GM08714 (cell line): ENCODE data around the gene HOXA4.
A peak's percentile ranks its signal among the peaks of the same experiment; 100 is the strongest.

Source experiments
- H3K4me3 ChIP-seq: fragments of 200-500 bp; sonication (Bioruptor generic); 2 replicates; pipeline ENCODE4 v1.5.1; 2014; ENCODE audit warnings: mild to moderate bottlenecking, low read length, inconsistent platforms
- ZNF274 ChIP-seq: IDR thresholded peaks from 2 replicates; pipeline ENCODE4 v1.6.1; 2012; ENCODE audit warnings: mild to moderate bottlenecking, low read depth, low read length

Gene HOXA4

DNA sequence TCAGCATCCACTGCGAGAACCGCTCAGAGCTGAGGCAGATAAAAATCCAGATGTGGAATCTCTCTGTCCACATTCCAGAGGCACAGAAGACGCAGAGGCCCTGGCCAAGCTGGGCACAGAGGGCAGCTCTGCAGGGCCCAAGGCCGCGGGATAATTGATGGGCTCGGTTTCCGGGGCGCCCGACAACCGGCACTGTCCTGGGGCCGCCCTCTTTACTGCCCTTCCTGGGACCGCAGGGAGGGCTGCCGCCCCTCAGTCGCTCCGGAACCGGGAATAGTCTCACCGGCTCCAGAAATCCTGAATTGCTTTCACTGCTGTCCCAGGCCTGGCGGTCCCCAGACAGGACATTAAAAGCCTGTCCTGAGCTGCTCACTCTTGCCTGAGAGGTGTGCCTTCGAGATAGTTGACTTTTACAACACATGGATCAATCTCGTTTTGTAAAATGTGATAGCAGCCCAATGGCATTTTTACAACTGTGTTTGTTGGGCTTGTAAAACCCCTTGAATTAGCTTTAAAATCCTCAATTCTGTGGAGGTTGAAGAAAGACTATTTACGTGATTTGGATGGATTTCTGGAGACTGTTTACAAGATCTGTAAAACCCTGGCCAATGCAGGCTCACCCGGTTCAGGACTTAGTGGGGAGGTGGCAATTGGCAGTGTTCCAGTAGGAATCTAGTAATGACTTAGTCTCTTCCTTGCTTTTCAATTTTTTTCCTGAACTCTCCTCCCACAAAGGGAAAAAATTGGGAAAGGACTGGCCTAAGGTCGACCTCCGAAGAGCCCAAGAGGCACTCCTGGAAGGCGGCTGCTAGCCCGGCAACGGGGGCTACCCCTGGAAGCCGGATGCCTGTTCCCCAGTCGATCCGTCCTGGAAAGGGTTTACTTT, 18.4 kb upstream of the HOXA4 start:
- no peak for TF ChIP-seq ZNF274
- H3K4me3 ChIP-seq: no peak overlapping the region; the same call in 1 of the 2 replicates

DNA sequence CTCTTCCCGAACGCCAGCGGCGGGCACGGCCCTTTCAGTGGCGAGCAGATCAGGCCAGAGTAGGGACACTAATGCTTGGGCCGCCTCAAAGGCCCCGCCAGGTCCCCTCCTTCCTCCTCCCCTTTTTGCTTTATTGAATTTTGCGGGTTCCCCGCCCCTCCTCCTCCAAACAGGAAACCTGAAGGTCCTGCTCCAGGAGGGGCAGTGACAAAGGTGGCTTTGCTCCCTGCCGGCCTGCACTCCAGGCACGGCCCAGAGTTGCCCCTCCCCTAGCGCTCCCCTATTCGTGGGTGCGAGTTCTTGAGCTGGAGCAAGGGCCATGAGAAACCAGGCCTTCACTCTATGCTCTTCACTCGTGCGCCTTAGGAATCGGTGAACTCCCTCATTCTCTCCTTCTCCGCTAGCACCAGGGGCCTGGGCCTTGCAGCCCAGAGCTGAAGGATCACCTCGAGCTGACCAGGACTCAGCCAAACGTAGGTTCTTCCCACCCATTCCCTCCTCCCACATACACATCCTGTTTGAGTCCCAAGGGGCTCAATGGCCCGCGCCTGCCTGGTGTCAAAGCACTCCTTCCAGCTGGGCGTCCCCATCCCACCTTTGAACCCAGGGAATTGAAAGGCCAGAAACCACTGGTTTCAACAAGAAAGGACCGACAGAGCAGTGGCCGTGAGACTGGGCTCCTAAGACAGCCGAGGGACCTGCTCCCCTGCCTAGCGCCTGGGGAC, 17.6 kb upstream of the HOXA4 start:
- H3K4me3 ChIP-seq: no peak overlapping the region
- TF ChIP-seq ZNF274: no peak

DNA sequence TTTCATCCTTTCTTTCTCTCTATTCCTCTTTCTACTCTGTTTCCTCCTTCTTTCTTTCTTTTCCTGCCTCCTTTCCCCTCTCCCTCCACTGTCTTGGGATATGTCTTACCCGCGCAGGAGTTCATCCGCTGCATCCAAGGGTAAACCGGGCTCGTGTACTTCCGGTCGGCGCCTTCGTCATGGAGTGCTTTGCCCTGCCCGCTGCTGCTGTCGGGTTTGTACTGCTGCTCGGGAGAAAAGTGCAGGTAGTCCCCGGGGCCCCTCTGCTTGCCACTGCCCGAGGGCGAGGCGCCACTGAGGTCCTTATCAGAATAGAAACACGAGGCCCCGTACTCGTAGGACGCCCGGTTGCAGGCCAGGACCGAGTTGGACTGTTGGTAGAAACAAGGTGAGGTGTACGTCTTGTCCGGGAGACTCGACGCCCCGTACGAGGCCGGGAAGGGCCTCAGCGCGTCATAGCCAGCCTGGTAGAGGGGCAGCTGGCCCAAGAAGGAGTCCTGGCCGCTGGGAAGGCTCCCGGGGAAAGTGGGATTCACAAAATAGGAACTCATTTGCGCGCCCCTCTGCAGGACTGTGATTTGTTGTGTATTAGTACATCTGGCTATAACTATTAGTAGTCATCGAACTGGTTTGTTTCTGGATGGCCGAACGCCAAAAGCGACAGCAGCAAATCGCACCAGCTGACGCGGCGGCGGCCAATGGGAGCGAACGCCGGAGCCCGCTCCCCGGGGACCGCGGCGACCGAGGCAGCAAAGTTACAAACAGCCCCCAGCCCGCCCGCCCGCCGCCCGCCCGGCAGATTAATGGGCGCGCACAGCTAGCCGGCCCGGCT, 16.9 kb upstream of the HOXA4 start, which contains the start of gene HOXA6:
Gene HOXA6 (minus strand): TSS at position 576 of the 832 bp plus-strand sequence. CDS start 25 bp downstream, at position 551.
- H3K4me3 ChIP-seq: no peak within 1 kb of the TSS
- no peak for TF ChIP-seq ZNF274

DNA sequence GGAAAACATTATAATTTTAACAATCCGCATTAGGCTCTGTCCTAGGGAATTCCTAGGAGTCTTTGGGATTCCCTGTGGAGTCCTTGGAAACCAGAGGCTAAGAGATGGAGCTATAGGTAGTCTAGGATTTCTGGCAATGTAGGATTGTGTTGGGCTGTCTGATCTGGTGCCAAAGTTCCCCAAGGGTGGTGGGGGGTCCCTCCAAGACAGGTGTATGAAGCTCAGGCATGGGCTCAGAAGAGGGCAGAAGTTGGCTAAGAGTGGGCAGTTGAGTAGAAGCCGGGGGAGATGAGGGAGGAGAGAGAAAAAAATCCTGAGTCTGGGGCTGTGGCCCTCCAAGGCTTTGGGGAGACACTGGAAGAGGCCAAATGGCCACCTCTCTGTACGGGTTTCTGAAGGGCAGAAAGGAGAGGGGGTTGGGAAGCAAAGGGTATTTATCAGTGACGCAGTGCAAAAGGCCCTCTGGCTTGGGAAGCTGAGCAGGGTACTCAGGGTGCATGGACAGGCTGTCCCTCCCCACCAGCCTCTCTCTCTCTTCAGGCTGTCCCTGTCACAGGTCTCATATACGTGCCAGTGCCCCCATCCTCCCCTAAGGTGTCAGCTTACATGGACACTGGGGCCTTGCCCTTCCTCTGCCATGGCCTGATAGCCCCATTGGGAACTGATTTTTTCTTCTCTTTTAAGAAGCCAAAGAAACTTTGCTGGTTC, 16.1 kb upstream of the HOXA4 start:
- no peak for TF ChIP-seq ZNF274
- no peak overlapping the region for H3K4me3 ChIP-seq

DNA sequence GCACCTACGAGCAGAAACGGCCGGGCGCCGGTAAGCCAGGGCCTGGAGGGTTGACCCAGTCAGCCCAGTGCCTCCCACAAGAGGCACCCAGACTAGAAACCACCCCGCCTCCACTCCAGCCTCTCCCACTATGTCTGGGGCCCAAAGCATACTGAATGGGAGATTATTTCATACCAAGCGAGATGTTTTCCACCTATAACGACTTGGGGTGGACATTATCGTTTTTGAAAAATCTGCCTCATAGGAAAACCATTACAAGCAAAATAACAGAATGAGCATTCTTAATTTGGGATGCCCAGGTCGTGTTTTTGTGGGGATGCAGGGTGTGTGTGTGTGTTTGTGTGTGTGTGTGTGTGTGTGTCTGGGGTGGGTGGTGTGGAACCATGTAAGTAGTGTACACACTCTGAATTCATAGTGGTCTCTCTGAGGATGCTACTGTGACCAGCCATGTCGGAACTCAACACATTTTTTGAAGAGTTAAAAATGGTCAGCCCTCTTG, 15.4 kb upstream of the HOXA4 start:
- TF ChIP-seq ZNF274: no peak
- no peak overlapping the region for H3K4me3 ChIP-seq

DNA sequence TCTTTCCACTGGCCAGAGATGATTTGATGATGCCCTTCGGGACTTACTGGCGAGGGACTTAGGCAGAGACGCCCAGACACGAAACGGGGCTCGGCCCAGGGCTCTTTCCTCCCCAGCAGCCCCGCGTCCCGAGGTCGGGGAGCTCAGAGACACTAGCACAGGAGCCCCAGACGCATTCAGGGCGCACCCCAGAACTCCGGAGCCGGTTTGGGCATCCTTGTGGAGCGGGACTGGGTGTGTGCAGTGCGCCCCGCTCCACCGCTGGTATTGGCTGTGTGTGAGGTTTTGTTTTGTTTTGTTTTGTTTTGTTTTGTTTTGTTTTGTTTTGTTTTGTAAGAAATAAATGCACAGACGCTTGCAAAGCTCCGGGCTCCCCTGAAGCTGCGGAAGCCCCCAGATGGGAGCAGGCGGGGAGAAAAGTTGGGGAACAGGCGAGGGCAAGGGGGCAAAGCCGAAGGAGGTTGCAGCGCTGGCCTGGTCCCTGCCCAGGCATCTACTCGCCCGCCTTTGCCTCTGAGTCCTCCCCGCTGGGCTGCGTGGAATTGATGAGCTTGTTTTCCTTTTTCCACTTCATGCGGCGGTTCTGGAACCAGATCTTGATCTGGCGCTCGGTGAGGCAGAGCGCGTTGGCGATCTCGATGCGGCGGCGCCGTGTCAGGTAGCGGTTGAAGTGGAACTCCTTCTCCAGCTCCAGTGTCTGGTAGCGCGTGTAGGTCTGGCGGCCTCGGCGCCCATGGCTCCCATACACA, 14.8 kb upstream of the HOXA4 start:
- H3K4me3 ChIP-seq: no peak overlapping the region; the same call in 1 of the 2 replicates
- no peak for TF ChIP-seq ZNF274

DNA sequence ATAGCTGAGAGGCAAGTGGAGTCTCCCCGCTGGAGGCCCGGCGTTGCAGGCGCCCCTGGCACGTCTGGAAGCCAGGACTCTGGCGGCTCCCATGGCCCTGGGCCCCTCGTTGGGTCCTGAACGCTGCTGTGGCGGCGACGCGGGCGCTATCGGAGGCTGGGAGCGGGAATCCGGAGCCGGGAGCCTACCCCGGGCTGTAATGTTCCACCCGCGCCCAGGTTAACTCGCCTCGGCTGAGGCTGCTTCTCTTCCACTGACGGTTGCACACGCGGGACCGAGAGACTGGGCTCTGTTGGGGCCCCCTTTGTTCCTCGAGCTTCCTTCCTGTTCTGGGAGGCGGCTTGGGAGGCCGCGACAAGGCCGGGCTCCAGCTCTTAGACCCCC, 14.2 kb upstream of the HOXA4 start:
- H3K4me3 ChIP-seq: no peak overlapping the region; the same call in 1 of the 2 replicates
- no peak for TF ChIP-seq ZNF274

DNA sequence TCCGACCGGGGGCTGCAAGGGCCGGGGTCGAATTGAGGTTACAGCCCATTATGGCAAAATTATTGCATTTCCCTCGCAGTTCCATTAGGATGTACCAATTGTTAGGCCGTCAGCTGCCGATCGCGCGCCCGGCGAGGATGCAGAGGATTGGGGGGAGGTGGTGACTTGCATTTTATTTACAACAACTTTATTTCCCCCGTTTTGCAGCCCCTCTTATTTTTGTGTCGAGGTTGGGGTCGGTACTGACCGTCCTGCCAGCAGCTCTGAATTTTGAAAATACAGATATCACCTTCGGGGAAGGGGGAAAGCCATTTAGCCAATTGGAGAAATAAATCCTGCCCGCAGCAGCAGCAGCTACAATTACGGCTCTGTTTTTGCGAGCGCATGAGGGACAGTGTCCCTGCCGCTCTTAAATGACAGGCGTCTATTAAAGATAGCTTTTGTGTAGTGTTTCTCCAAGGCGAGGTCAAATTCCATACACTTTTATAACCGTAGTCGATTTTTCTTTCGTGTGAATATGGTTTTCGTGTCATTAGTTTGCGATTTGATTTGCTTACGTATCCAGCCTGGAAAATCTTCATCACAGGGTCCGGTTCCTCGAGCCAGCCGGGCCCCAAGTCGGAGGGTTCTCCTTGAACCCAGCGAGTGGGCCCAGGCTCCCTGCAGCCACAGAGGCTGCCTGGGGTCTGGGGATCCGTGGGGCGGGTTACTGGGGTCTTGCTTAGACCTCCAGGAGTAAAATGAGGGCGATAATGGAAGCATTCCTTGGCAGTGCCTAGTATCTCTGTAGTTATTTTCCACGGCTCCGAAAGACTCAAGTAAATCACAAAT, 13.6 kb upstream of the HOXA4 start:
- peak overlapping the region; percentile 59; the same call in 1 of the 2 replicates for H3K4me3 ChIP-seq
- TF ChIP-seq ZNF274: no peak

DNA sequence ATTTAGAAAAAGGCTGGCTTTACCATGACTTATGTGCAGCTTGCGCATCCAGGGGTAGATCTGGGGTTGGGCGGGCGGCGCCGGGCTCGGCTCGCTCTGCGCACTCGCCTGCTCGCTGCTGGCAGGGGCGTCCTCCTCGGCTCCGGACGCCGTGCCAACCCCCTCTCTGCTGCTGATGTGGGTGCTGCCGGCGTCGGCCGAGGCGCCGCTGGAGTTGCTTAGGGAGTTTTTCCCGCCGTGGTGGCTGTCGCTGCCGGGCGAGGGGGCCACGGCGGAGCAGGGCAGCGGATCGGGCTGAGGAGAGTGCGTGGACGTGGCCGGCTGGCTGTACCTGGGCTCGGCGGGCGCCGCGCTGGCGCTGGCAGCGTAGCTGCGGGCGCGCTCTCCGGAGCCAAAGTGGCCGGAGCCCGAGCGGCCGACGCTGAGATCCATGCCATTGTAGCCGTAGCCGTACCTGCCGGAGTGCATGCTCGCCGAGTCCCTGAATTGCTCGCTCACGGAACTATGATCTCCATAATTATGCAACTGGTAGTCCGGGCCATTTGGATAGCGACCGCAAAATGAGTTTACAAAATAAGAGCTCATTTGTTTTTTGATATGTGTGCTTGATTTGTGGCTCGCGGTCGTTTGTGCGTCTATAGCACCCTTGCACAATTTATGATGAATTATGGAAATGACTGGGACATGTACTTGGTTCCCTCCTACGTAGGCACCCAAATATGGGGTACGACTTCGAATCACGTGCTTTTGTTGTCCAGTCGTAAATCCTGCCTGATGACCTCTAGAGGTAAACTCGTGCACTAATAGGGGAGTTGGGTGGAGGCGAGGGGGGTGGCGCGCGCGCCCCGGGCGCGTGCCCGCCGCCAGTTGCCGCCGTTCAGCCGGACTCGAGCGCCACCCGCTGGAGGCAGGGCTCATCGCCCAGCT, 12.7 kb upstream of the HOXA4 start, which contains the start of gene HOXA5:
Gene HOXA5 (minus strand): TSS at position 659 of the 927 bp plus-strand sequence. CDS start 74 bp downstream, at position 585.
- peak within 1 kb of the TSS; percentile 59 for H3K4me3 ChIP-seq
- no peak for TF ChIP-seq ZNF274

DNA sequence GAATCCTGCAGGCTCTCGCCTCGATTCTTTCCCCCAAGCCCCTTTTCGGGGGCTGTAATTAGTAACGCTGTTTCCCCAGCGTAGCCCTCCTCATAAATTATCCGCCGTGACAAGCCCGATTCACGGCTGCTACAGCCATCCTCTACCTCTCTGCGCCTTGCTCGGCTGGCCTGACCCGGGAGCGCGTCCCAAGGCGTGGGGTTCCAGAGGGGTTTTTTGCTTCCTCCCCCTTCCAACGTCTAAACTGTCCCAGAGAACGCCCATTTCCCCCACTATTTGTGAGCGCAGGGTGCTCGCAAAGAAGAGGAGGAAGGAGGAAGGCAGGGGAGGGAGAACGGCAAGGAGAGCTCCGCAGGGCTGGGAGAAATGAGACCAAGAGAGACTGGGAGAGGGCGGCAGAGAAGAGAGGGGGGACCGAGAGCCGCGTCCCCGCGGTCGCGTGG, 12.0 kb upstream of the HOXA4 start:
- peak overlapping the region; percentile 59 for H3K4me3 ChIP-seq
- TF ChIP-seq ZNF274: no peak
